Trophoblast cell (in vitro differentiated cells and primary cell): ENCODE measurements around the gene NR0B1. TPM values are rescaled to one million over a fixed set of nuclear protein-coding genes. Genes with fewer than 3 reads are reported as not detected.

Experiments used
- DNase-seq, 2 donors: peaks; one replicate each; pipeline ENCODE4 v3.0.0-alpha.2; 2016
- H2AFZ ChIP-seq: 2 replicates; pipeline ENCODE4 v1.6.1; 2013; ENCODE audit warnings: low read length, moderate library complexity, mild to moderate bottlenecking; ENCODE audit not compliant: insufficient read depth, poor library complexity
- H2AK5ac ChIP-seq: 2 replicates; pipeline ENCODE4 v1.6.1; 2013; ENCODE audit warnings: mild to moderate bottlenecking, low read length
- H2BK120ac ChIP-seq: 2 replicates; pipeline ENCODE4 v1.6.1; 2013; ENCODE audit warnings: low read length, mild to moderate bottlenecking, moderate library complexity; ENCODE audit not compliant: insufficient read depth, poor library complexity
- H2BK12ac ChIP-seq: 2 replicates; pipeline ENCODE4 v1.6.1; 2013; ENCODE audit warnings: mild to moderate bottlenecking, low read length, moderate library complexity
- H2BK5ac ChIP-seq: 2 replicates; pipeline ENCODE4 v1.6.1; 2013; ENCODE audit warnings: low read length, low read depth, moderate library complexity, mild to moderate bottlenecking; ENCODE audit not compliant: poor library complexity
- H3K14ac ChIP-seq: 2 replicates; pipeline ENCODE4 v1.6.1; 2013; ENCODE audit warnings: mild to moderate bottlenecking, low read length
- H3K18ac ChIP-seq: 2 replicates; pipeline ENCODE4 v1.6.1; 2013; ENCODE audit warnings: mild to moderate bottlenecking, low read length
- H3K23ac ChIP-seq: 2 replicates; pipeline ENCODE4 v1.6.1; 2013; ENCODE audit warnings: low read length
- H3K27ac ChIP-seq: 2 replicates; pipeline ENCODE4 v1.5.1; 2013; ENCODE audit warnings: low read depth, mild to moderate bottlenecking, inconsistent platforms, low read length, moderate library complexity
- H3K27me3 ChIP-seq: 2 replicates; pipeline ENCODE4 v1.6.1; 2013; ENCODE audit warnings: inconsistent platforms, mild to moderate bottlenecking, low read length, moderate library complexity; ENCODE audit not compliant: insufficient read depth
- H3K36me3 ChIP-seq, 2 experiments: 1 replicate in 1 of 2; 2 replicates in 1 of 2; pipeline ENCODE4 v1.6.1; 2013; ENCODE audit warnings: low read length in 2 of 2, mild to moderate bottlenecking in 2 of 2, moderate library complexity in 1 of 2; ENCODE audit not compliant: insufficient read depth in 2 of 2, control insufficient read depth in 1 of 2
- H3K4ac ChIP-seq: 2 replicates; pipeline ENCODE4 v1.6.1; 2013; ENCODE audit warnings: low read depth, mild to moderate bottlenecking, low read length, moderate library complexity
- H3K4me1 ChIP-seq, 2 experiments: 1 replicate in 1 of 2; 2 replicates in 1 of 2; pipeline ENCODE4 v1.6.1; 2013; ENCODE audit warnings: low read length in 2 of 2, mild to moderate bottlenecking in 2 of 2, moderate library complexity in 1 of 2; ENCODE audit not compliant: insufficient read depth in 2 of 2, control insufficient read depth in 1 of 2
- H3K4me2 ChIP-seq: 2 replicates; pipeline ENCODE4 v1.6.1; 2013; ENCODE audit warnings: inconsistent platforms, mild to moderate bottlenecking, low read length, moderate library complexity
- H3K4me3 ChIP-seq: 2 replicates; pipeline ENCODE4 v1.5.1; 2013; ENCODE audit warnings: mild to moderate bottlenecking, low read depth, low read length, inconsistent platforms
- H3K79me1 ChIP-seq: one replicate; pipeline ENCODE4 v1.6.1; 2013; ENCODE audit warnings: low read length
- H3K79me2 ChIP-seq: 2 replicates; pipeline ENCODE4 v1.6.1; 2013; ENCODE audit warnings: low read length, mild to moderate bottlenecking; ENCODE audit not compliant: control insufficient read depth, insufficient read depth, poor library complexity
- H3K9ac ChIP-seq: 2 replicates; pipeline ENCODE4 v1.6.1; 2013; ENCODE audit warnings: mild to moderate bottlenecking, low read length
- H3K9me3 ChIP-seq: 2 replicates; pipeline ENCODE4 v1.6.1; 2013; ENCODE audit warnings: low read depth, mild to moderate bottlenecking, control low read depth, inconsistent platforms, low read length; ENCODE audit not compliant: insufficient read depth
- H4K12ac ChIP-seq: 2 replicates; pipeline ENCODE4 v1.6.1; 2013; ENCODE audit warnings: low read depth, mild to moderate bottlenecking, low read length, moderate library complexity
- H4K8ac ChIP-seq: 2 replicates; pipeline ENCODE4 v1.6.1; 2013; ENCODE audit warnings: low read depth, mild to moderate bottlenecking, low read length, moderate library complexity
- H4K91ac ChIP-seq: one replicate; pipeline ENCODE4 v1.6.1; 2013; ENCODE audit warnings: low read depth, mild to moderate bottlenecking, low read length, moderate library complexity
- WGBS: extraction: QIAGEN DNeasy Blood & Tissue Kit; methylation state at CpG from one replicate; pipeline ENCODE4 v1.1.7; 2013; ENCODE audit warnings: missing lambda C conversion rate; ENCODE audit not compliant: insufficient read length, insufficient coverage; ENCODE audit errors: extremely low coverage; 5-methylcytosine and 5-hydroxymethylcytosine counted together
- polyA plus RNA-seq: library from polyadenylated mRNA; stranded (reverse); fragments of 200-250 nt; gene quantifications from 2 replicates; pipeline ENCODE4 v1.2.3, GENCODE V29; 2013

Gene NR0B1, protein sequence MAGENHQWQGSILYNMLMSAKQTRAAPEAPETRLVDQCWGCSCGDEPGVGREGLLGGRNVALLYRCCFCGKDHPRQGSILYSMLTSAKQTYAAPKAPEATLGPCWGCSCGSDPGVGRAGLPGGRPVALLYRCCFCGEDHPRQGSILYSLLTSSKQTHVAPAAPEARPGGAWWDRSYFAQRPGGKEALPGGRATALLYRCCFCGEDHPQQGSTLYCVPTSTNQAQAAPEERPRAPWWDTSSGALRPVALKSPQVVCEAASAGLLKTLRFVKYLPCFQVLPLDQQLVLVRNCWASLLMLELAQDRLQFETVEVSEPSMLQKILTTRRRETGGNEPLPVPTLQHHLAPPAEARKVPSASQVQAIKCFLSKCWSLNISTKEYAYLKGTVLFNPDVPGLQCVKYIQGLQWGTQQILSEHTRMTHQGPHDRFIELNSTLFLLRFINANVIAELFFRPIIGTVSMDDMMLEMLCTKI
- polyA plus RNA-seq: 0.42 and 0.44 TPM in 2 replicates

DNA sequence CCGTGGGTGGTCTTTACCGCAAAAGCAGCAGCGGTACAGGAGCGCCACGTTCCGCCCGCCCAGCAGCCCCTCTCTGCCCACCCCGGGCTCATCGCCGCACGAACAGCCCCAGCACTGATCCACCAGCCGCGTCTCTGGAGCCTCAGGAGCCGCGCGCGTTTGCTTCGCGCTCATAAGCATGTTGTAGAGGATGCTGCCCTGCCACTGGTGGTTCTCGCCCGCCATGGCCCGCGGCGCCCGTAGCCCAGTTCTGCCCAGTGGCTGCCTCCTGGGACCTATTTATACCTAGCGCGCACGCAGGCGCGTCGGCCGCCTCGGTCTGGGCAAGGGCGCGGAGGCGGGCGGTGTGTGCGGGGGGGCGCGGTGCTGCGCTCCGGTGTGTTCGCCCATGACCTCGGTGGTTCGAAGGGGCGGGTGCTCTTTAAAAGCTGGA is at the start of gene NR0B1:
Gene NR0B1 (minus strand): TSS at position 252 of the 433 bp plus-strand sequence. CDS start 27 bp downstream, at position 225.
- no peak within 1 kb of the TSS for H3K4ac ChIP-seq
- H3K4me2 ChIP-seq: peak within 1 kb of the TSS; percentile 91
- no peak within 1 kb of the TSS for H3K14ac ChIP-seq
- H3K18ac ChIP-seq: no peak within 1 kb of the TSS
- no CpG with 5 or more reads among the region's 46 CpGs for WGBS
- no peak within 1 kb of the TSS for H4K8ac ChIP-seq
- DNase-seq: no peak
- no peak within 1 kb of the TSS for H3K23ac ChIP-seq
- H3K9ac ChIP-seq: no peak within 1 kb of the TSS
- H4K12ac ChIP-seq: peak within 1 kb of the TSS; percentile 43
- no peaks in the 10 kb centered on the region for H3K36me3 ChIP-seq
- H2BK5ac ChIP-seq: no peak within 1 kb of the TSS
- H3K79me2 ChIP-seq: no peaks in the 10 kb centered on the region
- H4K91ac ChIP-seq: no peak within 1 kb of the TSS
- no peaks in the 10 kb centered on the region for H3K9me3 ChIP-seq
- no peaks in the 10 kb centered on the region for H3K79me1 ChIP-seq
- no peak within 1 kb of the TSS for H2BK12ac ChIP-seq
- H2AK5ac ChIP-seq: no peak within 1 kb of the TSS
- H2BK120ac ChIP-seq: no peak within 1 kb of the TSS
- H2AFZ ChIP-seq: no peak within 1 kb of the TSS
- H3K27me3 ChIP-seq: peaks cover 17% of the 10 kb centered on the region
- peak within 1 kb of the TSS; percentile 66 for H3K4me3 ChIP-seq
- peaks cover 0 to 8% of the 10 kb centered on the region in 2 experiments for H3K4me1 ChIP-seq
- H3K27ac ChIP-seq: no peak within 1 kb of the TSS

DNA sequence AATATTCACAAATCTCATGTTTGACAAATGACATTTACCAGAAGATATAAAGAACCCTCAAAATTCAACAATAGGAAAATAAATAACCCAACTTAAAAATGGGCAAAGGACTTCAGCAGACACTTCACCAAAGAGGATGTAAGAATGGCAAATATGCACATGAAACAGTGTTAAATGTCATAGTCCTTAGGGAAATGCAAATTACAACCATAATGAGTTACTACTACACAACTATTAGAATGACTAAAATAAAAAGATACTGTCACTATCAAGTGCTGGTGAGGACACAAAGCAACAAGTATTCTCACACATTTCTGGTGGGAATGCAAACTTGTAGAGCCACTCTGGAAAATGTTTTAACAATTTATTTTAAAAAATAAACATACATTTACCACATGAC is 40.8 kb upstream of the NR0B1 start:
- H3K27me3 ChIP-seq: no peaks in the 10 kb centered on the region
- H3K4ac ChIP-seq: no peak overlapping the region
- no peak overlapping the region for H3K14ac ChIP-seq
- no peak for DNase-seq
- no peak overlapping the region for H3K18ac ChIP-seq
- no peak overlapping the region for H3K27ac ChIP-seq
- no peaks in the 10 kb centered on the region for H3K9me3 ChIP-seq
- no peaks in the 10 kb centered on the region for H3K79me2 ChIP-seq
- H2AK5ac ChIP-seq: no peak overlapping the region
- no peak overlapping the region for H3K4me2 ChIP-seq
- no peaks in the 10 kb centered on the region for H3K79me1 ChIP-seq
- no peak overlapping the region for H3K23ac ChIP-seq
- H4K12ac ChIP-seq: no peak overlapping the region
- H2BK5ac ChIP-seq: no peak overlapping the region
- no peak overlapping the region for H4K8ac ChIP-seq
- no peak overlapping the region for H4K91ac ChIP-seq
- H3K36me3 ChIP-seq: no peaks in the 10 kb centered on the region
- no peak overlapping the region for H2BK12ac ChIP-seq
- H2AFZ ChIP-seq: no peak overlapping the region
- H3K4me3 ChIP-seq: no peak overlapping the region
- H3K4me1 ChIP-seq: no peaks in the 10 kb centered on the region
- H3K9ac ChIP-seq: no peak overlapping the region
- H2BK120ac ChIP-seq: no peak overlapping the region

DNA sequence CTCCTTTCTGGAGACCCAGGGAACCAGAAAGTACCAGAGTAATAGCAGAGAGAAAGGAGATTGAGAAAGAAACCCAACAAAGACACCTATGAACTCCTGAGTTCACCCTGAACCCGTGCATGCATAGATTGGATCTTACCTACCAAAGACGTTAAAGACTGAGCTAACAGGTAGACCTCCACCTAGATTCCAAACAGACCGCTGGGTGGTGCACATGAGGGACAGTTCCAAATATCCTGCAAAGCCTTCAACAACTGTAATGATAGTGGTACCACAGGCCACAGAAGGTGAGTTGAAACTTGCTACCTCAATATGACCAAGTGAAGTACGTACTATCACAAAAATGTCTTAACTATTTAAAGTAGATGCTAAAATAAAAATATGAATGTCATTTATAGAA is 34.0 kb upstream of the NR0B1 start:
- H2AFZ ChIP-seq: no peak overlapping the region
- H3K14ac ChIP-seq: no peak overlapping the region
- H3K36me3 ChIP-seq: no peaks in the 10 kb centered on the region
- no peak overlapping the region for H2BK12ac ChIP-seq
- no peaks in the 10 kb centered on the region for H3K79me2 ChIP-seq
- H3K4me2 ChIP-seq: no peak overlapping the region
- H2BK120ac ChIP-seq: no peak overlapping the region
- no peak overlapping the region for H2BK5ac ChIP-seq
- H3K27me3 ChIP-seq: no peaks in the 10 kb centered on the region
- no peaks in the 10 kb centered on the region for H3K9me3 ChIP-seq
- H3K4me1 ChIP-seq: no peaks in the 10 kb centered on the region
- no peak overlapping the region for H4K91ac ChIP-seq
- no peak overlapping the region for H3K4me3 ChIP-seq
- H3K4ac ChIP-seq: no peak overlapping the region
- no peak overlapping the region for H4K12ac ChIP-seq
- no peaks in the 10 kb centered on the region for H3K79me1 ChIP-seq
- no peak overlapping the region for H4K8ac ChIP-seq
- no peak overlapping the region for H3K18ac ChIP-seq
- H3K27ac ChIP-seq: no peak overlapping the region
- H3K9ac ChIP-seq: no peak overlapping the region
- no peak for DNase-seq
- no peak overlapping the region for H3K23ac ChIP-seq
- no peak overlapping the region for H2AK5ac ChIP-seq
- no CpG with 5 or more reads among the region's 4 CpGs for WGBS

DNA sequence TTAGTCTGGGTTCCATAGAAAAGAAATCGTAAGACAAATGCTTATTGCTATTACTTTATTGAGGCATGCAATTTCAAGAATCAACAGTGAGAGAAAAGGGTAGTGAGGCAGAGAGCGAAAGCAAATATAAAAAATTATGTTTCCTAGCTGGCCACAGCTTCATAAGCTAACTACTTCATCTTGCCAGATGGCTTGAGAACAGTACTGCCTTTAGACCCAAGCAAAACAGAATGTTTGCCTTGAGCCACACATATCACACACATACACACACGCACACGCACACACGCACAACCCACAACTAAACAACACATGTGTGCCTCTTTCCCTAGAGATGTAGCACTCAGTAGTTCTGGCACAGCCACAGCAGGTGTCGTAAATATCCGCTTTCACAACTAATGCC is 31.6 kb upstream of the NR0B1 start:
- no peak overlapping the region for H3K14ac ChIP-seq
- H2BK120ac ChIP-seq: no peak overlapping the region
- no peak overlapping the region for H4K8ac ChIP-seq
- H3K18ac ChIP-seq: no peak overlapping the region
- H3K79me1 ChIP-seq: no peaks in the 10 kb centered on the region
- H3K4me3 ChIP-seq: no peak overlapping the region
- no peaks in the 10 kb centered on the region for H3K9me3 ChIP-seq
- DNase-seq: no peak
- no peaks in the 10 kb centered on the region for H3K36me3 ChIP-seq
- no peaks in the 10 kb centered on the region for H3K27me3 ChIP-seq
- no peak overlapping the region for H2BK12ac ChIP-seq
- no peak overlapping the region for H2BK5ac ChIP-seq
- H2AFZ ChIP-seq: no peak overlapping the region
- H3K79me2 ChIP-seq: no peaks in the 10 kb centered on the region
- H3K4ac ChIP-seq: no peak overlapping the region
- no peak overlapping the region for H4K12ac ChIP-seq
- no peak overlapping the region for H3K4me2 ChIP-seq
- no peak overlapping the region for H2AK5ac ChIP-seq
- H4K91ac ChIP-seq: no peak overlapping the region
- no peak overlapping the region for H3K23ac ChIP-seq
- no peak overlapping the region for H3K9ac ChIP-seq
- no peak overlapping the region for H3K27ac ChIP-seq
- H3K4me1 ChIP-seq: no peaks in the 10 kb centered on the region
- no CpG with 5 or more reads among the region's 7 CpGs for WGBS
